ENCODE measurements around the gene FHIT. TPM values are rescaled to one million over a fixed set of nuclear protein-coding genes. Genes with fewer than 3 reads are reported as not detected.

Gene FHIT
- total and polyA plus RNA-seq, 10 of the 15 experiments (the other 5 are each of a cell fraction or from before 2014, with no cell fraction given), result 4.2 to 14.9 (median 9.4) TPM

GRCh38 chr3:59710554-59710953 lies 1540.7 kb downstream of the FHIT start:
- intact Hi-C loops (cut with micrococcal nuclease; ENCODE audit: unreplicated experiment) (no loop called here), in situ Hi-C loops (cut with MboI) (no loop called here)
- ATAC-seq (no peak), FAIRE-seq (no peak), DNase-seq (ENCODE audit: low read depth, low spot score) (no peak)
- no peak for TF ChIP-seq CBX3 (IDR thresholded peaks at IDR 0.05; ENCODE audit: borderline replicate concordance, low read depth)
- TF ChIP-seq USF1 (IDR thresholded peaks at IDR 0.05; ENCODE audit: borderline replicate concordance, extremely low read length, insufficient read depth, low read depth, low read length), result no peak
- TF ChIP-seq SMAD5 (IDR thresholded peaks at IDR 0.05; ENCODE audit: low read depth), result no peak
- TF ChIP-seq TBL1XR1 (IDR thresholded peaks at IDR 0.05; ENCODE audit: low read depth, low read length), result no peak
- TF ChIP-seq SUZ12 (IDR thresholded peaks at IDR 0.05; ENCODE audit: unreplicated experiment), result no peak
- no peak for TF ChIP-seq ZNF207 (IDR thresholded peaks at IDR 0.05; ENCODE audit: borderline replicate concordance)
- no peak for TF ChIP-seq NR2C1 (IDR thresholded peaks at IDR 0.05)
- no peak for TF ChIP-seq RELA (IDR thresholded peaks at IDR 0.05; ENCODE audit: borderline replicate concordance, partially characterized antibody)
- TF ChIP-seq ZNF592 (IDR thresholded peaks at IDR 0.05), result no peak
- no peak for TF ChIP-seq SMARCA5 (IDR thresholded peaks at IDR 0.05)
- TF ChIP-seq IKZF2 (IDR thresholded peaks at IDR 0.05), result no peak
- TF ChIP-seq NFYB (IDR thresholded peaks at IDR 0.05; ENCODE audit: insufficient read depth, low read depth, low read length), result no peak
- 0% methylated on average over 1 of the region's 1 CpG for WGBS (ENCODE audit: insufficient coverage, insufficient replicate concordance, low lambda C conversion rate, missing lambda C conversion rate)
- ChIA-PET RAD21 (ENCODE audit: unreplicated experiment) (no interaction called here), SMC1A (ENCODE audit: uncharacterized antibody, unreplicated experiment) (no interaction called here), POLR2A (no interaction called here), CTCF (no interaction called here)
- Histone ChIP-seq H3K79me2 (ENCODE audit: control insufficient read depth, insufficient read depth, low read length) (no peaks in the 10 kb centered on the region), H4K20me1 (ENCODE audit: control insufficient read depth, insufficient read depth) (no peaks in the 10 kb centered on the region), H3K4me1 (ENCODE audit: control insufficient read depth, insufficient read depth, low read length) (no peaks in the 10 kb centered on the region), H3K27ac (ENCODE audit: control insufficient read depth, insufficient read depth) (no peak overlapping the region), H3K4me2 (ENCODE audit: control insufficient read depth, insufficient read depth) (no peak overlapping the region), H3K4me3 (no peak overlapping the region), H3K36me3 (ENCODE audit: control insufficient read depth in 2 of 2, insufficient read depth in 2 of 2, low read length in 1 of 2) (no peaks in the 10 kb centered on the region), H3K9me3 (replicated peaks; ENCODE audit: control insufficient read depth, insufficient read depth, low read length) (no peaks in the 10 kb centered on the region), H2AFZ (ENCODE audit: control insufficient read depth, low read depth, low read length) (no peak overlapping the region), H3K9ac (ENCODE audit: control insufficient read depth, insufficient read depth, low read length) (no peak overlapping the region), H3K27me3 (replicated peaks in 1 of 2; ENCODE audit: control insufficient read depth in 2 of 2, insufficient read depth in 2 of 2, low read length in 1 of 2) (no peaks in the 10 kb centered on the region; a peak in 2 of 4 replicates)
- no TSS peak for BruUV-seq (replicated peaks)
